CD14-positive monocyte (primary cell): ENCODE results near the gene DSC2. TPM values are rescaled to one million over a fixed set of nuclear protein-coding genes. Genes with fewer than 3 reads are reported as not detected.

Source experiments
- DNase-seq, 3 donors: peaks; one replicate each; pipeline ENCODE4 v3.0.0-alpha.2; 2011 to 2022
- H2AFZ ChIP-seq: 2 replicates; pipeline ENCODE4 v1.6.0; 2012; ENCODE audit warnings: mild to moderate bottlenecking, low read depth, low read length, inconsistent platforms; ENCODE audit not compliant: insufficient read depth, poor library complexity, severe bottlenecking
- H3K27ac ChIP-seq, 2 donors: 1 replicate in 1 of 2; 2 replicates in 1 of 2; pipeline ENCODE4 v1.5.1; 2012 to 2013; ENCODE audit warnings: low read length in 2 of 2, control low read depth in 1 of 2, inconsistent platforms in 1 of 2, low read depth in 1 of 2, mild to moderate bottlenecking in 1 of 2
- H3K27me3 ChIP-seq, 2 donors: one replicate each; pipeline versions ENCODE4 v1.6.0 to v1.6.1; 2011 to 2013; ENCODE audit warnings: low read length in 2 of 2; ENCODE audit not compliant: control insufficient read depth in 2 of 2, insufficient read depth in 2 of 2
- H3K36me3 ChIP-seq, 2 donors: replicated peaks in 1 of 2; 1 replicate in 1 of 2; 2 replicates in 1 of 2; pipeline versions ENCODE4 v1.5.1 to v1.6.1; 2012 to 2013; ENCODE audit warnings: low read length in 2 of 2, control low read depth in 1 of 2, inconsistent platforms in 1 of 2, mild to moderate bottlenecking in 1 of 2; ENCODE audit not compliant: insufficient read depth in 2 of 2, control insufficient read depth in 1 of 2
- H3K4me1 ChIP-seq, 2 donors: 1 replicate in 1 of 2; 2 replicates in 1 of 2; pipeline versions ENCODE4 v1.5.1 to v1.6.1; 2012 to 2013; ENCODE audit warnings: low read length in 2 of 2, control low read depth in 1 of 2, inconsistent platforms in 1 of 2, mild to moderate bottlenecking in 1 of 2, moderate library complexity in 1 of 2; ENCODE audit not compliant: insufficient read depth in 2 of 2, control insufficient read depth in 1 of 2
- H3K4me2 ChIP-seq: replicated peaks from 2 replicates; pipeline ENCODE3; 2012; ENCODE audit warnings: low read length, moderate library complexity, mild to moderate bottlenecking; ENCODE audit not compliant: poor library complexity, severe bottlenecking; ENCODE audit errors: extremely low read depth
- H3K4me3 ChIP-seq, 3 experiments: fragments of 200-600 bp in 1 of 3; sonication (generic) in 1 of 3; replicated peaks in 1 of 3; 1 replicate in 2 of 3; 2 replicates in 1 of 3; pipeline ENCODE4 v1.5.1; 2011 to 2013; ENCODE audit warnings: low read length in 3 of 3, mild to moderate bottlenecking in 3 of 3, control low read depth in 2 of 3, low read depth in 2 of 3, inconsistent platforms in 1 of 3, moderate library complexity in 1 of 3
- H3K79me2 ChIP-seq: 2 replicates; pipeline ENCODE4 v1.6.0; 2012; ENCODE audit warnings: mild to moderate bottlenecking, control low read depth, inconsistent platforms, low read length, moderate library complexity; ENCODE audit not compliant: insufficient read depth
- H3K9ac ChIP-seq: 2 replicates; pipeline ENCODE4 v1.6.0; 2017; ENCODE audit warnings: low read length, mild to moderate bottlenecking; ENCODE audit not compliant: insufficient read depth, poor library complexity, severe bottlenecking
- H3K9me3 ChIP-seq, 2 donors: replicated peaks in 1 of 2; 1 replicate in 1 of 2; 2 replicates in 1 of 2; pipeline versions ENCODE4 v1.5.1 to v1.6.1; 2012 to 2013; ENCODE audit warnings: low read length in 2 of 2, control low read depth in 1 of 2; ENCODE audit not compliant: control insufficient read depth in 1 of 2, insufficient read depth in 1 of 2
- H4K20me1 ChIP-seq: 2 replicates; pipeline ENCODE4 v1.6.0; 2012; ENCODE audit warnings: mild to moderate bottlenecking, low read length, control low read depth, moderate library complexity; ENCODE audit not compliant: insufficient read depth
- H3K27ac Mint-ChIP-seq, 7 donors: one replicate each; pipeline ENCODE4 v1.8.0; 2020; ENCODE audit warnings: mild to moderate bottlenecking in 7 of 7, mixed read lengths in 7 of 7, moderate library complexity in 6 of 7, inconsistent platforms in 2 of 7
- H3K27me3 Mint-ChIP-seq, 3 donors: one replicate each; pipeline ENCODE4 v1.8.0; 2021 to 2022; ENCODE audit warnings: low read depth in 3 of 3, mild to moderate bottlenecking in 3 of 3, mixed read lengths in 3 of 3, moderate library complexity in 3 of 3, inconsistent platforms in 1 of 3
- H3K36me3 Mint-ChIP-seq, 2 donors: one replicate each; pipeline ENCODE4 v1.8.0; 2020; ENCODE audit warnings: mixed read lengths in 2 of 2, inconsistent platforms in 1 of 2, mild to moderate bottlenecking in 1 of 2
- H3K4me1 Mint-ChIP-seq: one replicate; pipeline ENCODE4 v1.8.0; 2020; ENCODE audit warnings: mild to moderate bottlenecking, mixed read lengths
- H3K4me3 Mint-ChIP-seq, 2 donors: one replicate each; pipeline ENCODE4 v1.8.0; 2020; ENCODE audit warnings: mild to moderate bottlenecking in 2 of 2, mixed read lengths in 2 of 2, moderate library complexity in 1 of 2
- H3K9me3 Mint-ChIP-seq, 7 donors: one replicate each; pipeline ENCODE4 v1.8.0; 2020 to 2022; ENCODE audit warnings: mixed read lengths in 7 of 7, mild to moderate bottlenecking in 6 of 7, moderate library complexity in 6 of 7, inconsistent platforms in 2 of 7
- WGBS: methylation state at CpG from one replicate; pipeline ENCODE4 v1.1.5; 2013; ENCODE audit warnings: missing lambda C conversion rate; ENCODE audit not compliant: insufficient coverage; 5-methylcytosine and 5-hydroxymethylcytosine counted together
- intact Hi-C, 2 donors: fragments of 100-400 bp; cut with micrococcal nuclease; formaldehyde crosslinking; loops; one replicate each; pipeline versions ENCODE4 v1.15.0 to v1.15.1; 2023
- polyA plus RNA-seq, 3 donors: library from polyadenylated mRNA; depleted of rRNA in 1 of 3; unstranded in 2 of 3; stranded (reverse) in 1 of 3; fragments of 300-500 nt in 2 of 3; fragments of >200 nt in 1 of 3; fragmentation: Illumina TruSeq in 2 of 3; gene quantifications; 1 replicate in 2 of 3; 2 replicates in 1 of 3; pipeline ENCODE4 v1.2.3, GENCODE V29; 2012 to 2021
- TF ChIP-seq, protein P1 (sequence below): fragments of 200-600 bp; IDR thresholded peaks from one replicate; pipeline ENCODE4 v1.8.0; 2022; ENCODE audit warnings: antibody characterized with exemption, mild to moderate bottlenecking

The DSC2 gene
- polyA plus RNA-seq, 3 donors = 3.2 to 11.3 (median 3.3) TPM

DNA sequence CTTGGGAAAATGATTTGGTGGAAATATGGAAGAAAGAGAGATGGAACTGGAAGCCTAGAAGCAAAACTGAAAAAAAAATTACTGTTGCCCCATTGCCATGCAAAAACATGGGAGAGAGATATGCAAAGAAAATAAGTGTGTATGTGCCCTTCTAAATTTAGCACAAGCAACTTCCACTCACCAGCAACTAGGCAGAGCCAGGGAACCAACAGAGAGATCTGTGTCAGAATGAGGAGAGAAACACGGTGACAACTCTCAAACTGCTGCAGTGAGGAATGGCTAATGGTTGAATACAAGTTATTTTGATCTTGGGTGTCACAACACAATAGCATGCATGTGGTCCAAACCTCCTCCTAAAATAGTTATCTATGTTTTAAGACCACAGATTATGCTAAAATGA, 10.9 kb downstream of the DSC2 start:
- Mint-ChIP-seq H3K4me1 (no peaks in the 10 kb centered on the region), H3K36me3 (peaks cover 1 to 10% of the 10 kb centered on the region in 2 donors), H3K4me3 (no peak overlapping the region), H3K27ac (no peak overlapping the region), H3K27me3 (peaks cover 0 to 3% (median 2%) of the 10 kb centered on the region in 3 donors), H3K9me3 (peaks cover 0 to 3% (median 0%) of the 10 kb centered on the region in 7 donors)
- Histone ChIP-seq H3K4me1 (no peaks in the 10 kb centered on the region), H3K9ac (no peak overlapping the region), H3K27ac (no peak overlapping the region), H3K27me3 (no peaks in the 10 kb centered on the region), H3K9me3 (no peaks in the 10 kb centered on the region), H2AFZ (no peak overlapping the region), H3K79me2 (no peaks in the 10 kb centered on the region), H3K4me2 (no peak overlapping the region), H3K36me3 (no peaks in the 10 kb centered on the region), H3K4me3 (no peak overlapping the region), H4K20me1 (no peaks in the 10 kb centered on the region)
- TF ChIP-seq, protein P1, sequence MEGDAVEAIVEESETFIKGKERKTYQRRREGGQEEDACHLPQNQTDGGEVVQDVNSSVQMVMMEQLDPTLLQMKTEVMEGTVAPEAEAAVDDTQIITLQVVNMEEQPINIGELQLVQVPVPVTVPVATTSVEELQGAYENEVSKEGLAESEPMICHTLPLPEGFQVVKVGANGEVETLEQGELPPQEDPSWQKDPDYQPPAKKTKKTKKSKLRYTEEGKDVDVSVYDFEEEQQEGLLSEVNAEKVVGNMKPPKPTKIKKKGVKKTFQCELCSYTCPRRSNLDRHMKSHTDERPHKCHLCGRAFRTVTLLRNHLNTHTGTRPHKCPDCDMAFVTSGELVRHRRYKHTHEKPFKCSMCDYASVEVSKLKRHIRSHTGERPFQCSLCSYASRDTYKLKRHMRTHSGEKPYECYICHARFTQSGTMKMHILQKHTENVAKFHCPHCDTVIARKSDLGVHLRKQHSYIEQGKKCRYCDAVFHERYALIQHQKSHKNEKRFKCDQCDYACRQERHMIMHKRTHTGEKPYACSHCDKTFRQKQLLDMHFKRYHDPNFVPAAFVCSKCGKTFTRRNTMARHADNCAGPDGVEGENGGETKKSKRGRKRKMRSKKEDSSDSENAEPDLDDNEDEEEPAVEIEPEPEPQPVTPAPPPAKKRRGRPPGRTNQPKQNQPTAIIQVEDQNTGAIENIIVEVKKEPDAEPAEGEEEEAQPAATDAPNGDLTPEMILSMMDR = no peak
- no CpG with 5 or more reads among the region's 1 CpG for WGBS
- intact Hi-C loops = no loop called here
- no peak for DNase-seq

DNA sequence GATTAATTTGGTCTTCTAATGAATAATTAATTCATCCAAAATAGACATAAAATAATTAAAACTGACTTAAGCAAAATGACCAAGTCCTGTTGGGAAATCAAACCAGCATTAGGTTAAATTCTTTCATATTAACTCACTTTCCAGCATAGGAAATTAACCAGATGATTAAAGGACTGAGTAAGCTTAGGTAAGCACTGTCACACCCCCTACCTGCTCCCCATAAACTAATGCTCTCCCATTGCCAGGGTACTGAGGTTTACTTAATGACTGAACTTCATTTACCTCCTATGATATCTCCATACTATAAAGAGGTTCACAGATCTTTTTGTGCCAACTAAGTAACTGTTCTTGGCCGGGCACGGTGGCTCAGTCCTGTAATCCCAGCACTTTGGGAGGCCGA, 13.7 kb downstream of the DSC2 start:
- H2AFZ ChIP-seq = no peak overlapping the region
- H3K9me3 ChIP-seq = no peaks in the 10 kb centered on the region
- 94% methylated on average over 3 of the region's 3 CpGs for WGBS
- intact Hi-C loops = no loop called here
- peaks cover 1 to 10% of the 10 kb centered on the region in 2 donors for H3K36me3 Mint-ChIP-seq
- H3K4me1 Mint-ChIP-seq = no peaks in the 10 kb centered on the region
- no peak for DNase-seq
- no peak overlapping the region for H3K27ac ChIP-seq
- H3K4me1 ChIP-seq = no peaks in the 10 kb centered on the region
- H4K20me1 ChIP-seq = no peaks in the 10 kb centered on the region
- no peak overlapping the region for H3K27ac Mint-ChIP-seq
- peaks cover 0 to 3% (median 0%) of the 10 kb centered on the region in 7 donors for H3K9me3 Mint-ChIP-seq
- H3K9ac ChIP-seq = no peak overlapping the region
- no peak overlapping the region for H3K4me2 ChIP-seq
- H3K4me3 Mint-ChIP-seq = no peak overlapping the region
- H3K4me3 ChIP-seq = no peak overlapping the region
- no peaks in the 10 kb centered on the region for H3K36me3 ChIP-seq
- TF ChIP-seq, protein P1 = no peak
- no peaks in the 10 kb centered on the region for H3K79me2 ChIP-seq
- no peaks in the 10 kb centered on the region for H3K27me3 ChIP-seq
- peaks cover 0 to 4% (median 3%) of the 10 kb centered on the region in 3 donors for H3K27me3 Mint-ChIP-seq
